ENCODE data around the gene SNTA1. TPM values are rescaled to one million over a fixed set of nuclear protein-coding genes. Genes with fewer than 3 reads are reported as not detected.

The SNTA1 gene
- total RNA-seq, 1 experiment from 2014 or later: 9.9 TPM

- Mint-ChIP-seq H3K4me3 (no peak overlapping the region), H3K36me3 (ENCODE audit: insufficient read depth in 1 of 3, low read depth in 3 of 3) (peaks cover 0 to 17% (median 10%) of the 10 kb centered on the region in 3 experiments; a peak in 3 of 7 replicates), H3K27me3 (ENCODE audit: low read depth) (no peaks in the 10 kb centered on the region), H3K4me1 (0 out of 4 replicates have a peak, but pooled peaks cover 0 to 3% of the 10 kb centered on the region in 2 experiments), H3K9me3 (no peaks in the 10 kb centered on the region), H3K27ac (no peak overlapping the region)
- Histone ChIP-seq H2BK120ac (ENCODE audit: low read depth, low read length, poor library complexity, severe bottlenecking) (no peak overlapping the region), H4K8ac (replicated peaks; ENCODE audit: insufficient read length, low read depth, low read length) (no peak overlapping the region), H3K27me3 (ENCODE audit: insufficient read depth, low read length) (no peaks in the 10 kb centered on the region), H3K4me1 (ENCODE audit: insufficient read depth, low read length) (no peaks in the 10 kb centered on the region), H4K91ac (ENCODE audit: insufficient read length, low read depth, low read length) (no peak overlapping the region), H2BK15ac (ENCODE audit: low read depth, low read length) (no peak overlapping the region), H2BK12ac (ENCODE audit: insufficient read length, low read depth, low read length) (no peak overlapping the region), H2AFZ (ENCODE audit: low read length) (no peak overlapping the region), H3K56ac (ENCODE audit: insufficient read length, low read depth, low read length) (no peak overlapping the region), H4K5ac (ENCODE audit: insufficient read length, low read depth, low read length) (no peak overlapping the region), H3K9me3 (ENCODE audit: control insufficient read depth, low read depth, low read length) (no peaks in the 10 kb centered on the region), H3K4ac (ENCODE audit: low read depth, low read length) (no peak overlapping the region), H3K79me1 (ENCODE audit: insufficient read depth, low read depth, low read length, poor library complexity, severe bottlenecking) (no peaks in the 10 kb centered on the region), H3K27ac (ENCODE audit: insufficient read length, low read depth, low read length) (no peak overlapping the region), H3K9ac (ENCODE audit: extremely low read depth, insufficient read length, low read length) (no peak overlapping the region), H2BK5ac (ENCODE audit: insufficient read length, low read length) (no peak overlapping the region), H3T11ph (ENCODE audit: low read length) (no peak overlapping the region), H3K14ac (ENCODE audit: insufficient read depth, low read length) (no peak overlapping the region), H3K23me2 (ENCODE audit: insufficient read length, low read depth, low read length, poor library complexity, severe bottlenecking) (no peaks in the 10 kb centered on the region), H3K79me2 (ENCODE audit: insufficient read depth, low read length) (no peaks in the 10 kb centered on the region), H2BK20ac (ENCODE audit: low read depth, low read length, poor library complexity, severe bottlenecking) (no peak overlapping the region), H4K20me1 (ENCODE audit: control insufficient read depth, insufficient read depth, insufficient read length) (no peaks in the 10 kb centered on the region), H3K4me2 (ENCODE audit: insufficient read depth, insufficient read length, low read length) (no peak overlapping the region), H3K18ac (ENCODE audit: insufficient read length, low read depth, low read length) (no peak overlapping the region), H2AK5ac (ENCODE audit: insufficient read length, low read length) (no peak overlapping the region), H3K23ac (ENCODE audit: insufficient read length, low read depth, low read length) (no peak overlapping the region)
- no CpG with 5 or more reads among the region's 4 CpGs for WGBS (ENCODE audit: extremely low coverage, insufficient read length, low lambda C conversion rate)
- TF ChIP-seq CTCF (conservative IDR thresholded peaks at IDR 0.05): no peak
- DNase-seq: no peak
These were observed 35.8 kb downstream of the SNTA1 start for GRCh38 chr20:33407796-33408195.

Measured in H9 (cell line).